Measurements from ENCODE around the gene COL27A1.
"Not testable (repeated sequence)": the region's sequence is repeated elsewhere in the genome, so short reads cannot be mapped to it uniquely, and the experiment has no call there.

GRCh38 chr9:114322160-114322818, 167.0 kb downstream of the COL27A1 start:
- TF ChIP-seq, protein P1, sequence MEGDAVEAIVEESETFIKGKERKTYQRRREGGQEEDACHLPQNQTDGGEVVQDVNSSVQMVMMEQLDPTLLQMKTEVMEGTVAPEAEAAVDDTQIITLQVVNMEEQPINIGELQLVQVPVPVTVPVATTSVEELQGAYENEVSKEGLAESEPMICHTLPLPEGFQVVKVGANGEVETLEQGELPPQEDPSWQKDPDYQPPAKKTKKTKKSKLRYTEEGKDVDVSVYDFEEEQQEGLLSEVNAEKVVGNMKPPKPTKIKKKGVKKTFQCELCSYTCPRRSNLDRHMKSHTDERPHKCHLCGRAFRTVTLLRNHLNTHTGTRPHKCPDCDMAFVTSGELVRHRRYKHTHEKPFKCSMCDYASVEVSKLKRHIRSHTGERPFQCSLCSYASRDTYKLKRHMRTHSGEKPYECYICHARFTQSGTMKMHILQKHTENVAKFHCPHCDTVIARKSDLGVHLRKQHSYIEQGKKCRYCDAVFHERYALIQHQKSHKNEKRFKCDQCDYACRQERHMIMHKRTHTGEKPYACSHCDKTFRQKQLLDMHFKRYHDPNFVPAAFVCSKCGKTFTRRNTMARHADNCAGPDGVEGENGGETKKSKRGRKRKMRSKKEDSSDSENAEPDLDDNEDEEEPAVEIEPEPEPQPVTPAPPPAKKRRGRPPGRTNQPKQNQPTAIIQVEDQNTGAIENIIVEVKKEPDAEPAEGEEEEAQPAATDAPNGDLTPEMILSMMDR (optimal IDR thresholded peaks at IDR 0.05 in 1 of 3, IDR thresholded peaks at IDR 0.05 in 1 of 3, conservative IDR thresholded peaks at IDR 0.05 in 1 of 3; ENCODE audit: extremely low read depth in 1 of 3, insufficient read depth in 2 of 3, low read length in 3 of 3) = not testable (repeated sequence)
- not testable (repeated sequence) for TF ChIP-seq EZH2 (IDR thresholded peaks at IDR 0.05; ENCODE audit: low read length)

Measured in keratinocyte (primary cell).